GM18861 (cell line): ENCODE measurements around the gene PTGES.
"Not testable (repeated sequence)": the region's sequence is repeated elsewhere in the genome, so short reads cannot be mapped to it uniquely, and the experiment has no call there.

ENCODE experiments used
- ATAC-seq: cut with Tn5 transposase; IDR thresholded peaks from one replicate; pipeline ENCODE4 v1.9.1; 2021; ENCODE audit not compliant: unreplicated experiment

Gene PTGES

GRCh38 chr9:129752900-129753729, at the start of gene PTGES:
TSS of gene PTGES (minus strand) at chr9:129753042. CDS start at chr9:129753012, 30 bp downstream.
- ATAC-seq = no peak

DNA sequence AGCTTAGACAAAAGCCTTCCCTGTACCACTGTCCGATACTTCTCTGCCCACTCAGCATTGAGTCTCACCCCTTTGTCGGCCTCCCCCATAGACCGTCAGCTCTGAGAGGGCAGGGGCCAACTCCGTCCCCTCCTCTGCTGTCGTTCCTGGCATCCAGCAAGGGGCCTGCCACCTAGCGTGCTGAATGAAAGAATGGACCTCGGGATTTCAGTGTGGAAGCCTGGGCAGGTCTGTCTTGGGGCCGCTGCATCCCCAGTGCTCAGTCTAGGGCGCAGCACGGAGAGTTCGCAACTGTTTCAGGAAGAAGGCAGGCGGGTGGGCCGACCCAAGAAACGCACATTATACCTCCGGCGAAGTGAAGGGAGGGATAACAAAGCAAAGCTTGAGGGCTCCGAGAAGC, 48.7 kb upstream of the PTGES start:
- no peak for ATAC-seq

GRCh38 chr9:129798973-129799372, 46.1 kb upstream of the PTGES start:
- no peak for ATAC-seq

- ATAC-seq = not testable (repeated sequence)
Observed at GRCh38 chr9:129796029-129796428, 43.2 kb upstream of the PTGES start.

- ATAC-seq = no peak
Observed at GRCh38 chr9:129794549-129794948, 41.7 kb upstream of the PTGES start.

DNA sequence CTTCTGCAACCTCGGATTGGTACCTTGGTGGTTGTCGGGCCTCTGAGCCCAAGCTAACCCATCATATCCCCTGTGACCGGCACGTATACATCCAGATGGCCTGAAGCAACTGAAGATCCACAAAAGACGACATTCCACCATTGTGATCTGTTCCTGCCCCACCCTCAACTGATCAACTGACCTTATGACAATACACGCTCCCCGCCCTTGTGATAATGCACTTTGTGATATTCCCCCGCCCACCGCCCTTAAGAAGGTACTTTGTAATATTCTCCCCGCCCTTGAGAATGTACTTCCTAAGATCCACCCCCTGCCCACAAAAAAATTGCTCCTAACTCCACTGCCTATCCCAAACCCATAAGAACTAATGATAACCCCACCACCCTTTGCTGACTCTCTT, 33.6 kb upstream of the PTGES start:
- no peak for ATAC-seq

- no peak for ATAC-seq
Observed at GRCh38 chr9:129785866-129786265, 33.0 kb upstream of the PTGES start.

DNA sequence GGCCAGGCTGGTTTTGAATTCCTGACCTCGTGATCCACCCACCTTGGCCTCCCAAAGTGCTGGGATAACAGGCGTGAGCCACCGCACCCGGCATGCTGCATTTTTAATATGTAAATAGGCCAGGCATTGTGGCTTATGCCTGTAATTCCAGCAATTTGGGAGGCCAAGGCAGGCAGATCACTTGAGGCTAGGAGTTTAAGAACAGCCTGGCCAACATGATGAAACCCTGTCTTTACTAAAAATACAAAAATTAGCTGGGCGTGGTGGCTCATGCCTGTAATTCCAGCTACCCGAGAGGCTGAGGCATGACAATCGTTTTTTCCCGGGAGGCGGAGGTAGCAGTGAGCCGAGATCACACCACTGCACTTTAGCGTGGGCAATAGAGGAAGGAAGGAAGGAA, 32.1 kb upstream of the PTGES start:
- ATAC-seq = not testable (repeated sequence)

- ATAC-seq = no peak
Observed at GRCh38 chr9:129783516-129784361, 30.9 kb upstream of the PTGES start.

- ATAC-seq = no peak
Observed at GRCh38 chr9:129781981-129782380, 29.1 kb upstream of the PTGES start.

DNA sequence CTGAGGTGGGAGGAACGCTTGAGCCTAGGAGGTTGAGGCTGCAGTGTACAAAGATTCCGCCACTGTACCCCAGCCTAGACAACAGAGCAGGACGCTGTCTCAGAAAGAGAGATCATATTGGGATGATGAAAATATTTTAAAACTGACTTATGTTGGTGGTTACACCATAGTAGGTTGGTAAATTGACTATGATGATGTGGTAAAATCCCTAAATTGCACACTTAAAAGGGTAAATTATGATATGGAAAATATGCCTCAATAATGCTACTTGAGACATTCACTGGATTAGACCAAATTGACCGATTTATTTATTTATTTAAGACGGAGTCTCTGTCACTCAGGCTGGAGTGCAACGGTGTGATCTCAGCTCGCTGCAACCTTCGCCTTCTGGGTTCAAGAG, 28.3 kb upstream of the PTGES start:
- ATAC-seq = no peak

- no peak for ATAC-seq
Observed at GRCh38 chr9:129779560-129780190, 26.8 kb upstream of the PTGES start.

DNA sequence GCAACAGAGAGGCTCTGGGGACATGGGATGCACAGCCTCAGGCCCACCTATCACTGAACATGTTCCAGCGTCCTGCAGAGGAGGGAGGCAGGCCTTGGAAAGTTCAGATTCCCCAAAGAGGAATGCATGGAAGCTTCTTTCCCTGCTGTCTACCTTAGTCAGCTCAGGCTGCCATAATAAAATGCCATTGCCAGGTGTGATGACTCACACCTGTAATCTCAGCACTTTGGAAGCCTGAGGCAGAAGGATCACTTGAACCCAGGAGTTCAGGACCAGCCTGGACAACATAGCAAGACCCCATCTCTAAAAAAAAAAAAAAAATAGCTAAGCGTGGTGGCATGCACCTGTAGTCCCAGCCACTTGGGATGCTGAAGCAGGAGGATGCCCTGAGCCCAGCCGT, 25.6 kb upstream of the PTGES start:
- no peak for ATAC-seq

GRCh38 chr9:129777769-129778130, 24.9 kb upstream of the PTGES start:
- no peak for ATAC-seq

DNA sequence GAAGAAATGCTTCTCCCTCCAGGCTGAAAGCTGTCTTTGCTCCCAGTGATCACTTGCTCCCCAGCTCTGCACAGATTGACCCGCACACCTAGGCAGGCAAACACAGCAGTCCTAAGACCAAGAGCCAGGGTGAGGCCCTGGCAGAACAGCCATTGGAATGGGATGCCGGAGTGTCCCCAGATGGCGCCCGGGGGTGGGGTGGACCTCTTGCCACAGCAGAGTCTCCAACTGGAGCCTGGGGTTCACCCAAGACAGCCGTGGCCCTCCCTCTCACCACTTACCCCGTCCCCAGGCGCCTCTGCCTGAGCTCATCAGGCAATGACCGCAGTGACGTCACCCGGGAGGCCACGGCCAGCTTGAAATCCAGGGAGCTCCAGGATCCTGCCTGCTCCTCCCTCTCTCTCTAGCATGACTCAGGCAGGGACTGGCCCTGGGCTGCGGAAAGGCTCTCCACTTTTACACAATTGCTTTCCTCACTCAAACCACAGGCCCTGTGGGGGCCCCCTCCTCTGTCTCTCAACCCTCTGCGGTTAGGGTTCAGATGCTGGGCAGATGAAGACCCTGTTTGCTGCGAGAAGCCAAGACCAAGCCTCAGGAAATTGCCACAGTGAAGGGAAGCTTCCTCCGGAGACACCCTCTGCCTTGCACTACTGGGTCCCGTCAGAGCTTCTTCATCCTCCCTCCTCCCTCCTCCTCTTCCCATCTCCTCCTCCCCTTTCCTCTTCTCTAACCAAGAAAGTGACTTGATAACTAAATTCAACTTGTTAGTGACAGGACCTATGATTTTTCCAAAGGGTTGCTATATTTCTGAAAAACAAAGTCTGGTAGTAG, 24.3 kb upstream of the PTGES start:
- no peak for ATAC-seq

- ATAC-seq = no peak
Observed at GRCh38 chr9:129776566-129776937, 23.7 kb upstream of the PTGES start.

DNA sequence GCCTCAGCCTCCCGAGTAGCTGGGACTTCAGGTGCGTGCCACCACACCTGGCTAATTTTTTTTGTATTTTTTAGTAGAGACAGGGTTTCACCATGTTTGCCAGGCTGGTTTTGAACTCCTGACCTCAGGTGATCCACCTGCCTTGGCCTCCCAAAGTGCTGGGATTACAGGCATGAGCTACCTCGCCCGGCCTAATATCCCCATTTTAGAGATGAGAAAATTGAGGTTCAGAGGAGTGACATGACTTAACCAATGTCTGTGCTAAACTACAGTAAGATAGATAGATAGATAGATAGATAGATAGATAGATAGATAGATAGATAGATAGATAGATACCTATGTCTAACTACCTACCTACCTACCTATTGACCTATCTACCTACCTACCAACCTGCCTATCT, 23.3 kb upstream of the PTGES start:
- ATAC-seq = not testable (repeated sequence)

DNA sequence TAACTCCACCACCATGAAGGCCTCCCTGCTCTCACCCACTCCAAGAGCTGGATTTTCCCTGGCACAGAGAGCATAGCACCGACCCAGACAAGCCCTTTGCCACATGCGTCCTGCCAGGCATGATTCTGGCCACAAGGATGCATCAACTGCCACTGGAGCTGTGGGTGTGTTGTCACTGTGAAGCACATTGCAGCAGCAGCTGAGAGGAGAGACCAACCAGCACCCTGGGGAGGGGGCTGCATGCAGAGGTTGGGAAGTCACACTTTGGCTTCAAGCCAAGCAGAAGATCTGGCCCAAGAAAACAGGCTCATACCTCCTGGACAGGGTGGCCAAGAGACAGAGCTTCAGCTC, 22.6 kb upstream of the PTGES start:
- ATAC-seq = no peak

GRCh38 chr9:129774791-129775447, 22.1 kb upstream of the PTGES start:
- no peak for ATAC-seq

- ATAC-seq = no peak
Observed at GRCh38 chr9:129773262-129774048, 20.6 kb upstream of the PTGES start.
